Measurements from ENCODE around the gene KLRC4. TPM values are rescaled to one million over a fixed set of nuclear protein-coding genes. Genes with fewer than 3 reads are reported as not detected.

Gene KLRC4
- total RNA-seq, 1 experiment from 2014 or later: 2.1 TPM

- RAD21 ChIA-PET (ENCODE audit: low non-redundant PET in 1 of 2, low total read pairs in 2 of 2, uncharacterized antibody in 2 of 2, unreplicated experiment in 2 of 2): no interaction called here
- H2AFZ ChIP-seq (ENCODE audit: low read depth, low read length, poor library complexity, severe bottlenecking): peak within 1 kb of the TSS; percentile 40
These were observed 43.6 kb upstream of the KLRC4 start, which contains the start of gene KLRC1 for GRCh38 chr12:10453156-10453555. Gene KLRC1 (minus strand): TSS chr12:10453377. CDS start chr12:10451156, 2,221 bp downstream.

More at GRCh38 chr12:10453156-10453555, 43.6 kb upstream of the KLRC4 start, which contains the start of gene KLRC1:
- intact Hi-C loops (cut with micrococcal nuclease): loop anchor here (10.0 kb wide), 1 partner anchor 48 kb away; the partner anchor contains the start of gene KLRC4
- ChIA-PET CTCF (no interaction called here), POLR2A (no interaction called here)
- Histone ChIP-seq H3K27ac (ENCODE audit: low read depth, low read length) (no peak within 1 kb of the TSS), H3K36me3 (ENCODE audit: control insufficient read depth in 1 of 2, insufficient read depth in 2 of 2, low read length in 2 of 2) (no peaks in the 10 kb centered on the region), H3K4me1 (ENCODE audit: control insufficient read depth in 1 of 2, insufficient read depth in 2 of 2, low read length in 2 of 2) (no peaks in the 10 kb centered on the region), H3K9me3 (ENCODE audit: control insufficient read depth in 1 of 2, insufficient read depth in 1 of 2, low read depth in 1 of 2, low read length in 2 of 2) (0 out of 4 replicates have a peak, but pooled peaks cover 4 to 6% of the 10 kb centered on the region in 2 experiments), H3K27me3 (ENCODE audit: insufficient read depth, low read length) (no peaks in the 10 kb centered on the region), H3K4me3 (replicated peaks in 1 of 2; ENCODE audit: low read depth in 1 of 2, low read length in 2 of 2) (no peak within 1 kb of the TSS), H3K4me2 (ENCODE audit: low read length) (no peak within 1 kb of the TSS), H3K9me2 (ENCODE audit: insufficient read depth) (no peaks in the 10 kb centered on the region), H4K20me1 (ENCODE audit: insufficient read depth) (no peaks in the 10 kb centered on the region), H3K79me2 (ENCODE audit: insufficient read depth, low read length) (no peaks in the 10 kb centered on the region), H3K9ac (ENCODE audit: low read length) (no peak within 1 kb of the TSS)
- TF ChIP-seq ZFX (IDR thresholded peaks at IDR 0.05): no peak
- TF ChIP-seq, protein P1, sequence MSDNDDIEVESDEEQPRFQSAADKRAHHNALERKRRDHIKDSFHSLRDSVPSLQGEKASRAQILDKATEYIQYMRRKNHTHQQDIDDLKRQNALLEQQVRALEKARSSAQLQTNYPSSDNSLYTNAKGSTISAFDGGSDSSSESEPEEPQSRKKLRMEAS (IDR thresholded peaks at IDR 0.05): no peak
- TF ChIP-seq RAD21 (IDR thresholded peaks at IDR 0.05; ENCODE audit: low read depth): no peak
- TF ChIP-seq CEBPB (IDR thresholded peaks at IDR 0.05; ENCODE audit: low read depth): no peak
- TF ChIP-seq CBX3 (IDR thresholded peaks at IDR 0.05; ENCODE audit: low read depth): no peak
- TF ChIP-seq SP1 (IDR thresholded peaks at IDR 0.05; ENCODE audit: low read depth): no peak
- TF ChIP-seq YY1 (IDR thresholded peaks at IDR 0.05; ENCODE audit: extremely low read depth, insufficient replicate concordance, low read depth, low read length): no peak
- TF ChIP-seq POLR2AphosphoS5 (IDR thresholded peaks at IDR 0.05; ENCODE audit: low read depth, low read length): no peak
- no peak for TF ChIP-seq CTCF (IDR thresholded peaks at IDR 0.05 in 2 of 3, conservative IDR thresholded peaks at IDR 0.05 in 1 of 3; ENCODE audit: borderline replicate concordance in 1 of 3, insufficient read depth in 1 of 3, low read depth in 2 of 3, low read length in 2 of 3)
- no peak for TF ChIP-seq ATF3 (IDR thresholded peaks at IDR 0.05)
- no peak for TF ChIP-seq SRF (IDR thresholded peaks at IDR 0.05; ENCODE audit: low read depth)
- no peak for TF ChIP-seq ELF1 (IDR thresholded peaks at IDR 0.05; ENCODE audit: borderline replicate concordance, low read depth)
- no peak for TF ChIP-seq FOSL1 (IDR thresholded peaks at IDR 0.05; ENCODE audit: low read depth)
- no peak for TF ChIP-seq EZH2phosphoT487 (IDR thresholded peaks at IDR 0.05; ENCODE audit: borderline replicate concordance)
- no peak for TF ChIP-seq EZH2 (IDR thresholded peaks at IDR 0.05)
- no peak for TF ChIP-seq POLR2A (IDR thresholded peaks at IDR 0.05; ENCODE audit: borderline replicate concordance, extremely low read depth, insufficient read depth, insufficient read length)
- TF ChIP-seq JUND (IDR thresholded peaks at IDR 0.05): no peak
- TF ChIP-seq, protein P2, sequence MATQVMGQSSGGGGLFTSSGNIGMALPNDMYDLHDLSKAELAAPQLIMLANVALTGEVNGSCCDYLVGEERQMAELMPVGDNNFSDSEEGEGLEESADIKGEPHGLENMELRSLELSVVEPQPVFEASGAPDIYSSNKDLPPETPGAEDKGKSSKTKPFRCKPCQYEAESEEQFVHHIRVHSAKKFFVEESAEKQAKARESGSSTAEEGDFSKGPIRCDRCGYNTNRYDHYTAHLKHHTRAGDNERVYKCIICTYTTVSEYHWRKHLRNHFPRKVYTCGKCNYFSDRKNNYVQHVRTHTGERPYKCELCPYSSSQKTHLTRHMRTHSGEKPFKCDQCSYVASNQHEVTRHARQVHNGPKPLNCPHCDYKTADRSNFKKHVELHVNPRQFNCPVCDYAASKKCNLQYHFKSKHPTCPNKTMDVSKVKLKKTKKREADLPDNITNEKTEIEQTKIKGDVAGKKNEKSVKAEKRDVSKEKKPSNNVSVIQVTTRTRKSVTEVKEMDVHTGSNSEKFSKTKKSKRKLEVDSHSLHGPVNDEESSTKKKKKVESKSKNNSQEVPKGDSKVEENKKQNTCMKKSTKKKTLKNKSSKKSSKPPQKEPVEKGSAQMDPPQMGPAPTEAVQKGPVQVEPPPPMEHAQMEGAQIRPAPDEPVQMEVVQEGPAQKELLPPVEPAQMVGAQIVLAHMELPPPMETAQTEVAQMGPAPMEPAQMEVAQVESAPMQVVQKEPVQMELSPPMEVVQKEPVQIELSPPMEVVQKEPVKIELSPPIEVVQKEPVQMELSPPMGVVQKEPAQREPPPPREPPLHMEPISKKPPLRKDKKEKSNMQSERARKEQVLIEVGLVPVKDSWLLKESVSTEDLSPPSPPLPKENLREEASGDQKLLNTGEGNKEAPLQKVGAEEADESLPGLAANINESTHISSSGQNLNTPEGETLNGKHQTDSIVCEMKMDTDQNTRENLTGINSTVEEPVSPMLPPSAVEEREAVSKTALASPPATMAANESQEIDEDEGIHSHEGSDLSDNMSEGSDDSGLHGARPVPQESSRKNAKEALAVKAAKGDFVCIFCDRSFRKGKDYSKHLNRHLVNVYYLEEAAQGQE (IDR thresholded peaks at IDR 0.05; ENCODE audit: low read depth): no peak
- DNase-seq (ENCODE audit: low read depth, low spot score) (no peak), ATAC-seq (no peak)
- no TSS peak for BruUV-seq (replicated peaks)

Measured in HCT116 (cell line).